ENCODE measurements around the gene BCKDHA. TPM values are rescaled to one million over a fixed set of nuclear protein-coding genes. Genes with fewer than 3 reads are reported as not detected.

Gene BCKDHA
- polyA plus RNA-seq, 1 of the 3 experiments (the other 2 are of a cell fraction), result 30.9 TPM

DNA sequence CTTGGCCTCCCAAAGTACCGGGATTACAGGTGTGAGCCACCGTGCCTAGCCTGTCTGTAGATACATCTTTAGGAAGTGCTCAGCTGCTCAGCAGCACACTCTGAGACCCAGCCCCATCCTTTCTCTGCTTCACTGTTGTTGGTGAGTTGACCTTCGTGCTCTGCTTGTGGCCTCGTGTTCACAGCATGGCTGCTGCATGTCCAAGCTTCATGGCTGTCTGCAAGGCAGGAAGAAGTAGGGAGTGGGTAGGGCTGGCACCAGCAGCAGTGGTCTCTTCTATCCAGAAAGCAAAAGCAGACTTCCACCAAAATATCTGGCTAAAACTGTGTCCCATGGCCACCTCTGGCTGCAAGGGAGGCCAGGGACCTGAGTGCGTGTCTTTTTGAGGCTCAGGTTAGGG, 15.3 kb downstream of the BCKDHA start:
- no peaks in the 10 kb centered on the region for H3K9me3 ChIP-seq
- no peaks in the 10 kb centered on the region for H4K20me1 ChIP-seq (ENCODE audit: insufficient read depth)
- no peaks in the 10 kb centered on the region for H3K79me2 ChIP-seq (ENCODE audit: insufficient read depth)
- no peak overlapping the region for H2AFZ ChIP-seq (ENCODE audit: low read depth)
- no peaks in the 10 kb centered on the region for H3F3A ChIP-seq (replicated peaks; ENCODE audit: insufficient read depth)
- H3K4me3 ChIP-seq (ENCODE audit: low read depth in 2 of 2, low read length in 1 of 2), result no peak overlapping the region
- H3K27me3 ChIP-seq (ENCODE audit: insufficient read depth), result no peaks in the 10 kb centered on the region
- POLR2A ChIA-PET, result no interaction called here
- TF ChIP-seq NRF1 (IDR thresholded peaks at IDR 0.05; ENCODE audit: low read depth, low read length), result no peak
- no peak for TF ChIP-seq FOSL2 (IDR thresholded peaks at IDR 0.05; ENCODE audit: borderline replicate concordance, low read depth)
- TF ChIP-seq TAF1 (IDR thresholded peaks at IDR 0.05; ENCODE audit: borderline replicate concordance, low read depth, low read length), result no peak
- TF ChIP-seq CHD2 (IDR thresholded peaks at IDR 0.05; ENCODE audit: low read length, partially characterized antibody), result no peak
- TF ChIP-seq, protein P1, sequence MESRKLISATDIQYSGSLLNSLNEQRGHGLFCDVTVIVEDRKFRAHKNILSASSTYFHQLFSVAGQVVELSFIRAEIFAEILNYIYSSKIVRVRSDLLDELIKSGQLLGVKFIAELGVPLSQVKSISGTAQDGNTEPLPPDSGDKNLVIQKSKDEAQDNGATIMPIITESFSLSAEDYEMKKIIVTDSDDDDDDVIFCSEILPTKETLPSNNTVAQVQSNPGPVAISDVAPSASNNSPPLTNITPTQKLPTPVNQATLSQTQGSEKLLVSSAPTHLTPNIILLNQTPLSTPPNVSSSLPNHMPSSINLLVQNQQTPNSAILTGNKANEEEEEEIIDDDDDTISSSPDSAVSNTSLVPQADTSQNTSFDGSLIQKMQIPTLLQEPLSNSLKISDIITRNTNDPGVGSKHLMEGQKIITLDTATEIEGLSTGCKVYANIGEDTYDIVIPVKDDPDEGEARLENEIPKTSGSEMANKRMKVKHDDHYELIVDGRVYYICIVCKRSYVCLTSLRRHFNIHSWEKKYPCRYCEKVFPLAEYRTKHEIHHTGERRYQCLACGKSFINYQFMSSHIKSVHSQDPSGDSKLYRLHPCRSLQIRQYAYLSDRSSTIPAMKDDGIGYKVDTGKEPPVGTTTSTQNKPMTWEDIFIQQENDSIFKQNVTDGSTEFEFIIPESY (IDR thresholded peaks at IDR 0.05; ENCODE audit: borderline replicate concordance, low read depth), result no peak
- TF ChIP-seq SIN3A (IDR thresholded peaks at IDR 0.05; ENCODE audit: borderline replicate concordance, low read depth, low read length), result no peak
- TF ChIP-seq MXI1 (IDR thresholded peaks at IDR 0.05; ENCODE audit: low read depth, low read length), result no peak
- TF ChIP-seq, protein P2, sequence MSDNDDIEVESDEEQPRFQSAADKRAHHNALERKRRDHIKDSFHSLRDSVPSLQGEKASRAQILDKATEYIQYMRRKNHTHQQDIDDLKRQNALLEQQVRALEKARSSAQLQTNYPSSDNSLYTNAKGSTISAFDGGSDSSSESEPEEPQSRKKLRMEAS (IDR thresholded peaks at IDR 0.05; ENCODE audit: low read depth), result no peak
- TF ChIP-seq FOXJ3 (CRISPR knock-in tag; IDR thresholded peaks at IDR 0.05), result no peak
- TF ChIP-seq, protein P3, sequence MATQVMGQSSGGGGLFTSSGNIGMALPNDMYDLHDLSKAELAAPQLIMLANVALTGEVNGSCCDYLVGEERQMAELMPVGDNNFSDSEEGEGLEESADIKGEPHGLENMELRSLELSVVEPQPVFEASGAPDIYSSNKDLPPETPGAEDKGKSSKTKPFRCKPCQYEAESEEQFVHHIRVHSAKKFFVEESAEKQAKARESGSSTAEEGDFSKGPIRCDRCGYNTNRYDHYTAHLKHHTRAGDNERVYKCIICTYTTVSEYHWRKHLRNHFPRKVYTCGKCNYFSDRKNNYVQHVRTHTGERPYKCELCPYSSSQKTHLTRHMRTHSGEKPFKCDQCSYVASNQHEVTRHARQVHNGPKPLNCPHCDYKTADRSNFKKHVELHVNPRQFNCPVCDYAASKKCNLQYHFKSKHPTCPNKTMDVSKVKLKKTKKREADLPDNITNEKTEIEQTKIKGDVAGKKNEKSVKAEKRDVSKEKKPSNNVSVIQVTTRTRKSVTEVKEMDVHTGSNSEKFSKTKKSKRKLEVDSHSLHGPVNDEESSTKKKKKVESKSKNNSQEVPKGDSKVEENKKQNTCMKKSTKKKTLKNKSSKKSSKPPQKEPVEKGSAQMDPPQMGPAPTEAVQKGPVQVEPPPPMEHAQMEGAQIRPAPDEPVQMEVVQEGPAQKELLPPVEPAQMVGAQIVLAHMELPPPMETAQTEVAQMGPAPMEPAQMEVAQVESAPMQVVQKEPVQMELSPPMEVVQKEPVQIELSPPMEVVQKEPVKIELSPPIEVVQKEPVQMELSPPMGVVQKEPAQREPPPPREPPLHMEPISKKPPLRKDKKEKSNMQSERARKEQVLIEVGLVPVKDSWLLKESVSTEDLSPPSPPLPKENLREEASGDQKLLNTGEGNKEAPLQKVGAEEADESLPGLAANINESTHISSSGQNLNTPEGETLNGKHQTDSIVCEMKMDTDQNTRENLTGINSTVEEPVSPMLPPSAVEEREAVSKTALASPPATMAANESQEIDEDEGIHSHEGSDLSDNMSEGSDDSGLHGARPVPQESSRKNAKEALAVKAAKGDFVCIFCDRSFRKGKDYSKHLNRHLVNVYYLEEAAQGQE (IDR thresholded peaks at IDR 0.05; ENCODE audit: low read depth, low read length), result no peak
- no peak for TF ChIP-seq MEF2A (IDR thresholded peaks at IDR 0.05; ENCODE audit: borderline replicate concordance, low read depth)
- no peak for TF ChIP-seq EZH2phosphoT487 (IDR thresholded peaks at IDR 0.05; ENCODE audit: borderline replicate concordance, low read depth)
- no peak for TF ChIP-seq FOXM1 (IDR thresholded peaks at IDR 0.05; ENCODE audit: low read depth)
- no peak for TF ChIP-seq NFIC (IDR thresholded peaks at IDR 0.05; ENCODE audit: borderline replicate concordance)
- TF ChIP-seq, protein P4, sequence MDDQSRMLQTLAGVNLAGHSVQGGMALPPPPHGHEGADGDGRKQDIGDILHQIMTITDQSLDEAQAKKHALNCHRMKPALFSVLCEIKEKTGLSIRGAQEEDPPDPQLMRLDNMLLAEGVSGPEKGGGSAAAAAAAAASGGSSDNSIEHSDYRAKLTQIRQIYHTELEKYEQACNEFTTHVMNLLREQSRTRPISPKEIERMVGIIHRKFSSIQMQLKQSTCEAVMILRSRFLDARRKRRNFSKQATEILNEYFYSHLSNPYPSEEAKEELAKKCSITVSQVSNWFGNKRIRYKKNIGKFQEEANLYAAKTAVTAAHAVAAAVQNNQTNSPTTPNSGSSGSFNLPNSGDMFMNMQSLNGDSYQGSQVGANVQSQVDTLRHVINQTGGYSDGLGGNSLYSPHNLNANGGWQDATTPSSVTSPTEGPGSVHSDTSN (IDR thresholded peaks at IDR 0.05), result no peak
- H3K4me2 ChIP-seq, result no peak overlapping the region
- DNase-seq, result no peak
- H3K36me3 ChIP-seq (replicated peaks in 1 of 2; ENCODE audit: control insufficient read depth in 1 of 2, insufficient read depth in 2 of 2, low read length in 1 of 2), result peaks cover 0 to 23% of the 10 kb centered on the region in 2 experiments
- H3K9me2 ChIP-seq, result no peaks in the 10 kb centered on the region
- 95% methylated on average over 5 of the region's 5 CpGs for WGBS (ENCODE audit: low lambda C conversion rate)
- no peak overlapping the region for H3K27ac ChIP-seq (ENCODE audit: low read depth in 2 of 2, low read length in 1 of 2)
- no peak overlapping the region for H3K9ac ChIP-seq
- CTCF ChIA-PET, result interaction anchor here (0.7 to 2.2 kb wide), 3 partner anchors 15 to 105 kb away, joined by 3 to 5 read pairs (median 3); no protein-coding TSS in a partner anchor
- H3K4me1 ChIP-seq (ENCODE audit: control insufficient read depth in 1 of 2, insufficient read depth in 2 of 2, low read depth in 1 of 2, low read length in 1 of 2), result peaks cover 0 to 12% of the 10 kb centered on the region in 2 experiments; a peak in 1 of 4 replicates
